ENCODE results near the gene MMP27. TPM values are rescaled to one million over a fixed set of nuclear protein-coding genes. Genes with fewer than 3 reads are reported as not detected.

Gene MMP27
- total and polyA plus RNA-seq, 12 donors, result not detected

GRCh38 chr11:102717280-102717679 lies 11.7 kb upstream of the MMP27 start:
- TF ChIP-seq CTCF (IDR thresholded peaks at IDR 0.05), result no peak
- intact Hi-C loops (cut with DNase I), result no loop called here
- Histone ChIP-seq H3K36me3 (no peaks in the 10 kb centered on the region), H3K27me3 (peaks cover 0 to 4% (median 0%) of the 10 kb centered on the region in 7 donors), H3K4me1 (peaks cover 0 to 7% (median 0%) of the 10 kb centered on the region in 9 donors), H3K27ac (no peak overlapping the region), H3K9me3 (no peaks in the 10 kb centered on the region), H3K4me3 (no peak overlapping the region)
- no peak for DNase-seq
- no peak for ATAC-seq

- Histone ChIP-seq H3K27me3 (peaks cover 0 to 4% (median 0%) of the 10 kb centered on the region in 7 donors), H3K4me3 (no peak overlapping the region), H3K27ac (no peak overlapping the region), H3K36me3 (no peaks in the 10 kb centered on the region), H3K9me3 (no peaks in the 10 kb centered on the region), H3K4me1 (no peaks in the 10 kb centered on the region)
- TF ChIP-seq CTCF (IDR thresholded peaks at IDR 0.05), result no peak
- DNase-seq, result no peak
- no peak for ATAC-seq
- WGBS, 2 donors, result 85 to 90% methylated on average over 1 of the region's 1 CpG
- intact Hi-C loops (cut with DNase I), result no loop called here
Measured at GRCh38 chr11:102716527-102716926, 11.0 kb upstream of the MMP27 start.

GRCh38 chr11:102712137-102712536 lies 6.6 kb upstream of the MMP27 start:
- TF ChIP-seq CTCF (IDR thresholded peaks at IDR 0.05), result no peak
- Histone ChIP-seq H3K9me3 (peaks cover 0 to 3% (median 0%) of the 10 kb centered on the region in 11 donors), H3K27ac (no peak overlapping the region), H3K36me3 (no peaks in the 10 kb centered on the region), H3K4me1 (peaks cover 0 to 14% (median 0%) of the 10 kb centered on the region in 9 donors), H3K4me3 (no peak overlapping the region), H3K27me3 (peaks cover 0 to under 1% (median 0%) of the 10 kb centered on the region in 7 donors)
- intact Hi-C loops (cut with DNase I), result no loop called here
- DNase-seq (no peak), ATAC-seq (no peak)
- 65 to 81% methylated on average over 3 of the region's 3 CpGs for WGBS, 2 donors

GRCh38 chr11:102709201-102709945 lies 3.8 kb upstream of the MMP27 start:
- DNase-seq (no peak), ATAC-seq (no peak)
- no peak overlapping the region for H3K27ac ChIP-seq
- 86 to 92% methylated on average over 2 of the region's 2 CpGs for WGBS, 2 donors
- H3K9me3 ChIP-seq, result peaks cover 0 to 3% (median 0%) of the 10 kb centered on the region in 11 donors
- peaks cover 0 to 14% (median 0%) of the 10 kb centered on the region in 9 donors for H3K4me1 ChIP-seq
- H3K4me3 ChIP-seq, result no peak overlapping the region
- TF ChIP-seq CTCF (IDR thresholded peaks at IDR 0.05), result no peak
- intact Hi-C loops (cut with DNase I), result no loop called here
- no peaks in the 10 kb centered on the region for H3K36me3 ChIP-seq
- H3K27me3 ChIP-seq, result no peaks in the 10 kb centered on the region
